GM18867 (cell line): ENCODE data around the gene IGF1.

Experiments
- ATAC-seq: cut with Tn5 transposase; IDR thresholded peaks from one replicate; pipeline ENCODE4 v1.9.1; 2021; ENCODE audit warnings: mild to moderate bottlenecking, moderate library complexity; ENCODE audit not compliant: unreplicated experiment

IGF1 gene

DNA sequence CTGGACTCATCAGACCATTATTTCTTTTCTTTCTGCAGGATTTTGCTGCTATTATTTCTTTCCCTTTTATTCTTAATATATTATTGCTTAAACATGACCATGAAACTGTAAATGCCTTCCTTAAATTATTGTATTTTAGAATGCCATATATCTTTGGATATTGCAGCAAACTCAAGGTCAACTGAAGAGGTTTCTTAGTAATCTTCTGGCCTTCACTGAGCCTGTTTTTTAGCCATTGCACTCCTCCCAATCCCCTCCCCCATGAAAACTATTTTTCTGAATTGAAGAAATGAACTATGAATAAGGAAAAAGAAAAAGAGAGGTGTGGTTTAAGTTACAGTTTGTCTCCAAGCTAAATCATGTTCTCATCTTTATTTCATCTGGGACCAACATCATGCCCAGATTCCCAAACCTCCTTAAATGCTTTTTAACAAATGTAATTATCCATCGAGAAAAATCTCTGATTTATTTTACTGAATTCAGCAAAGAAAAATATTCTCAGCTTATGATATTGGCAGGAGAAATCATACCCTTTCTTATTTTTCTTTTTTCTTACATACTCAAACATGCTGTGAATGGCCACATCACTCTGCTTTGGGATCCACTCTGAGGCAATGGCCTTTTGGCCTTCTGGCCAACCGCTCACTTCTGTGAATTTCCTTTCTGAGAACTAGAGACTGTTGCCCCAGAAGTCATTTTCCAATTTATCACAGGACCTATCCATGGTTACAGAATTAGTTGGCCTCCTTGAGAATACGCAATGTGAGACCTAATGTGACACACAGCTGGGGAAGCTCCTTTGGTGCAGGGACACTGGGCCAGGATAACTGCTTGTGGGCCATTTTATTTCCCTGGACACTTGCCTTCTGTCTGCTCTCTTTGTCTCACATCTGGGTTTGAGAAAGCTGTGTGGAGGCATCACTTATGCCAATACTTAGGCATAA lies 50.9 kb downstream of the IGF1 start:
- no peak for ATAC-seq

DNA sequence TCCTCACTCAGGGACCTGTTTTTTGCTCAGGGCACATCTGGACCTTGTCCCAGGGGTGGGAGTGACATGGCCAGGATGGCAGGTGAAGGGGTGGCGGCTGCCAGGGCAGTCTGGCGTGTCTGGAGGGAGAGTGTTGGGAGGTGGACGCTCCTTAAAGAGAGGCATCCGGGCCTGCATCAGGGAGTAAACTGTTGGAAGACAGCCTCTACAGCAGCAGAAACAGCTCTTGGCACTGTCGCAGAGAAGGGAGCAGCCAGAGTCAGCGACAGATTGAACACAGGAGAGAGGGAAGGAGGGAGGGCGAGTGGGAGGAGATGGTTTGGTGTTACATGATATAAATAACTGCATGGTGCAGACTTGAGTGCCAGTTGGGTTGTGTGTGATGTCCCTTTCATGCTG lies 52.8 kb downstream of the IGF1 start:
- no peak for ATAC-seq

DNA sequence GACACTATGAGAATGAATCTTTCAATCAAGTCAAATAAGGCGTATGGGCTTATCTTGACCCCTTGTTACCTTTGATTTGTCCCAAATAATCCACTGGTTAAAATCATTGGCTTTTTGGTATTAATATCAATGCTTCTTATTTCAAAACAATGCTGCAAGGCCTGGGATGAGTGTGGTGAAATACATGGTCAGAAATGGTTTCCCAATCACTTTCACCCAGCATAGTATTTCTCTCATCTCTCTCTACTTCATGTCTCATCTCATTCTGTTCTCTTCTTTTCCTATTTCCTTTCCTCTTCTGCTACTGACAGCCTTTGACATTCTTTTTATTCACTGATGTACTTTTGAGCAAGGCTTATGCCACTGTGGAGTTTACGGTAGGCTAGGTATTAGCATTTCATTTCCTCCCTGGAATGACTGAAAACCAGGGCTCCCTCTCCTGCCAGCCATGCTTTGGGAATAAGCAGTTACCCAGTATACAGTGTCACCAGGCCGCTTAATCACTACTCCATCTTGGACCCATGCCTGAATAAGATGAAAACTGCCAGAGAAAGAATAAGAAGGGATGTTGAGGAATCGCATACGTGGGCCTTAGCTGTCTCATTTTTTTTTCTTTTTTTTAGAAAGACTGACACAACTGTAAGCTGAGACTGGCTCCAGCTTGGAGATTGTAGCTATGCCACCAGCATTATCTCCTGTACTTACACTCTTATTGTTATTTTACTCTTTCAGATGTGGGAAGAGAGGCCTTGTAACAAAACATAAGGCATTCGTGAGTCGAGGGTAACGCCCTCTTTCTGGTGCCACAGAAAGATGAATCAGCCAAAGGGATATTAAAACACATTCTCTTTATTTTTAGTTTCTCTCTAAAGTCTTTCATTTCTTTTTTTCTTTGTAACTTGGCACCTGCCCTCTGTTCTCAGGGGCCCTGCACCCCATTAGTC lies 53.5 kb downstream of the IGF1 start:
- no peak for ATAC-seq

DNA sequence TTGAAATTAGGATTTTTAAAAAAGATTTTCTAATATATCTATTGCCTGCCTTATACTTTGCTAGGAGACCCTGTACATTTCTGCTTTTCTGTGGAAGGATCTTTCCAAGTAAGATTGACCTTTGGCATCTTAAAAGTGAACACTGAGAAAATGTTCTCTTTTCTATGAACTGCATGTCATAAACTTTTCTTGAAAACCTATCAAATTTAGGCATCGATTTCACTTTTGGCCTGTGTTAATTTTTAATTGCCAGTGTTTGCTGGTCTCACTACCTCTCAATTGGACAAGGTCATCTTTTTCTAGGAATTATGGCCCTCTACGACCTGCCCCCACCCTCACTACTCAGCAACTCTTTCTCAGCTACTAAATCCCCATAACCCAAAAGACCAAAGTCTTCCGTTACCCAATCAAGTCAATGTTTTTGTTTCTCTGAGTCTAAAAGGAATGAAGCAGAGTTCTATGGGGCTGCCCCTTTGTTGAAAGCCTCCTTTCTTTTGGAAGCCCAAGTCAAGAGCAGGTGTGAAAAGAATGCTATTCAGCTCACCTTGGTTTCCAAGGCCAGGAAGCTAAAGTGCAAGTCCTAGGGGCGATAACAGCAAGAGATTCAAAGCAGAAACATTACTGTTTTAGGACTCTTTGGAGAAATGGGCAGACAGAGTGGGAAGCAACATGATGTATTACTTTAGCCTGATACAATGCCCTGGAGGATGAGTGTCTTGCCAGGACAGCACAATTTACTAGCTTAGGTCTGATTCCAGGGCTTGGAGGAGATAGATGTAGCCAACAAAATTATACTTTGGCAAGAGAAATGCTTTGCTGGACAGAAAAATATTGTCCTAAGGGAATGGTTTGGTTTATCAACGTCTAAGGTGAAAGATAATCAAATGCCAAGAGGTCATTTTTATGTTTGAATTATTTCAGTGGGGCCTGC lies 55.0 kb downstream of the IGF1 start:
- ATAC-seq = no peak

DNA sequence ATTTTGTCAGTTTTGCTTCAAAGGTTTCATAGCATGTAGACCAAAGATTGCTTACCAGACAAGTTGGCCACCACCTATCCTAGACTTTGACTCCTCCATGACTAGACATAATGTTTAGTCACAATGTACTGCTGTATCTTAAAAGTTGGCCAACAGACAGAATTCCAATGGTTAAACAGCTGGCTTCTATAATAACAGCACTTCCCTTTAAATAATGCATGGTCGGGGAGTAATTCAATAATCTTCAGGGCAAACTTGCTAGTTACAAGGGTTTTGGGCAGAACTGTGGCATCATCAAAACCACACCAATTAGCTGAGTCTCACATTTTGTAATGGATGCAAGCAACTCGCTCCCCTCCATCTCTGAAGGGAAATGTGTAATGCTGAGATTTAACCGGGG lies 56.9 kb downstream of the IGF1 start:
- ATAC-seq = no peak

DNA sequence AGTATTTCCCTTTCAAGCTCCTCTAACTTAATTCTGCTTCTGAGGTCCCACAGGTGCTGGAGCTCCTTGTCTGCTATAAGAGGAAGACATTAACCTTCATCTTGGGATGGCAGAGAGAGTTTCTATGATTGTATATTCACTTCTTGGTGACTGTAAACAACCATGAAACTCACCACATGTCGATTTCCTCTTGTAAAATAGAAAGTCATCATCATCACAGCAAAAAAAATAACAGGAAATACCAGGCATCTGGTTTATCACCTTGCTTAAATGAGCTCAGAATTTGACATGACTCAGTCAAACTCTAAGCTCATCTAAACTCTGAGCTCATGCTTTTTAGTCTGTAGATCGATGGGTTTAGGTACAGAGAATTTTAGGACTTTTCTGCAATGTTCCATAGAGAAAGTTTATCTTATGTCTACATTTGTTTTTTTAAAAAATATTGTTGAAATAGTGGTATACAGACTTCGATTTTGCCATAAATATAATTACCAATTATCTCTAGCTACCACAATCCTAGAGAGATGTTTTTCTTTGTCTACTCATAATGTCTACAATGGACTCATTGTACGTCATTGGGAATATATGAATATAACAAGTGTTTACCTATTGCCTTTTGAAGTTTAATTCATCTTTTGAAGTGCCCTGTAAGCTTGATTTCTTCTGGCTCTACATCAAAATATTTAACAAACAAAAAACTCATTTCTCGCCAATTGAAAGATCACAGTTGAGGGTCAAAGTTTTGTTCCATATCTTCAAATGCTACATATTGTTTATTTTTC lies 58.4 kb downstream of the IGF1 start:
- peak; percentile 64 for ATAC-seq

DNA sequence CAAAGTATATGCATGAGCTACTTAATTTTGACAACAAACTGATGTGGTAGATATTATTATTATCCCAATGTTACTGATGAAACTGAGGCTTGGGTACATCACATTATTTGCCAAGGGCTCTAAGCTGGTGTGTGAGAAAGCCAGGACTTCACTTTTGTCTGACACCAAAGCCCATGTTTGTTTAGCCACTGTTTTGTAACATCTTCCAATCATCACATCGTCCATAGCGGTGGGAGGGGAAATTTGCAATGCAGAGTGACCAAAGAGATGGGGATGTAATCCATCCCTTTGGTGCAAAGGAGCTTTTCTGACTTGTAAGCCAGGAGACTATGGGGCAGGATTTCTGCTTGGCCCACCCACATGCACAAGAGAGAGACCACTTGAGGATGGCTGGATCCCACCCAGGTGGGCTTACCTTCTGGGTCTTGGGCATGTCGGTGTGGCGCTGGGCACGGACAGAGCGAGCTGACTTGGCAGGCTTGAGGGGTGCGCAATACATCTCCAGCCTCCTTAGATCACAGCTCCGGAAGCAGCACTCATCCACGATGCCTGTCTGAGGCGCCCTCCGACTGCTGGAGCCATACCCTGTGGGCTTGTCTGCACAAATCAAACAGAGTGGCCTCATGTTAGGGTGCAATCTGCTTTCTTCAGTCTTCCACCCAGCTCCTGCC lies 61.1 kb downstream of the IGF1 start:
- no peak for ATAC-seq

DNA sequence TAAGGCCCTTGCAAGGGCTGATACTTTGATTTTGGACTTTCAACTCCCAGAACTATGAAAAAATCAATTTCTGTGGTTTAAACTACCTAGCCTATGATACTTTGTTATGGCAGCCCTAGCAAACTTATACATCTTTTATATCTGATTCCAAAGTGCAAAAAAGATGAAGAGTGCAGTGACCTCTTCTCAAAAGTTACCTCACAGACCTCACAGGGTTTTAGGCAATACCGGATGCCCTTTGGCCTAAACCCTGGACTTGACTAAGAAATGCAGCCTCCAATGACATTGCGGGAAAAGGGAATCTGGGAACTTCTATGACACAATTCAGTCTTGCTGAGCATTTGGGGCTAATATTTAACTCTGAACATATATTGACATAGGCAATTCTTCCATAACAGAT lies 63.3 kb downstream of the IGF1 start:
- no peak for ATAC-seq

DNA sequence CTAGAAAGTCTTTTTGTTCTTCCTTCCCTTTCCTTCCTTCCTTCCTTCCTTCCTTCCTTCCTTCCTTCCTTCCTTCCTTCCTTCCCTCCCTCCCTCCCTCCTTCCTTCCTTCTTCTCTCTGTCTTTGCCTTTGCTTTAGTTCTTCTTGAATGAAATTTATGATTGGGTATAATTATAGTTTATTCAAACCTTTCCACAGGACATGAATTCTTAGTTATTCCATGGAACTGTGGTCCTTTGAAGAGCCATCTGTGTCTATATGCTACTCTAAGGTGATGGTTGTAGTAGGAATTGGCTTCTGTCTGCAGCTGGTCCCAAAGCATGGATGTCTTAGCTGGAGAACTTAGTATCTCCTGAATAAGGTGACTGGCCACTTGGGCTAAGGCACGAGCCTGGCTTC lies 64.8 kb downstream of the IGF1 start:
- ATAC-seq = no peak

DNA sequence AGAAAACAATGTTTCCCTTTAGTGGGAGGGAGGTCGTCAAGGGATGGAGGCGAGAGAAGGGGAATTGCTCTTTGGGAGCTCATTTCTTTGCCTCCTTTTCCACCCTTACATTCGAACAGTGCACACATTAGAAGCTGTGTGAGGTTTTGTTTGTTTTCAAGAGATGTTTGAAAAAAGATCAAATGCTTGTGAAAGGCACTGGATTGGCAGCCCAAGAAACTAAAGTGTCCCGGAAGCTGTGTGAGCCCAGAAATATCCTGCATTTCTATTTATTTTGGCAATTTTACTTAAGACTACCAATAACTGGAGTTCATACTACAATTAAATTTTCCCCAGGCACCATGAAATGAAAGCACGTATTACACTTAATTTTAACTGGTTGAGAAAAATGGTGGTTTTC lies 67.0 kb downstream of the IGF1 start:
- ATAC-seq = no peak

DNA sequence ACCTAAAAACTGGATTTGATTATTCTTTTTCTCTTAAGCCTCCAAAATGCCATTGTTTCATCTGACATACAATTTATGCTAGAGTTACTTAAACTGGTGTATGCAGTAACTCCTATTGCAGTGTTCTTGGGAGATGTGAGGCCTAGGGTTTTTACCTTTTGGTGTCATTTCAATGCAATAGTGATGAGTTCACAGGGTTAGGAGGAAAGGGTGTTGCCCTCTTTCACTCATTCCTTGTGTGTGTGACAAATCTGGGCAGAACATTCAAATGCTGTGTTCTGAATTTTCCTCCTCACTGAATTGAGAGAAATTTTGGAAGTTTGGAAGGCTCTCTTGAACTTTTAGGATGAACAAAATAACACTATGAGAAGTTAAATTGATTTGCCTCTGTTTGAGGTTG lies 69.9 kb downstream of the IGF1 start:
- ATAC-seq = no peak

DNA sequence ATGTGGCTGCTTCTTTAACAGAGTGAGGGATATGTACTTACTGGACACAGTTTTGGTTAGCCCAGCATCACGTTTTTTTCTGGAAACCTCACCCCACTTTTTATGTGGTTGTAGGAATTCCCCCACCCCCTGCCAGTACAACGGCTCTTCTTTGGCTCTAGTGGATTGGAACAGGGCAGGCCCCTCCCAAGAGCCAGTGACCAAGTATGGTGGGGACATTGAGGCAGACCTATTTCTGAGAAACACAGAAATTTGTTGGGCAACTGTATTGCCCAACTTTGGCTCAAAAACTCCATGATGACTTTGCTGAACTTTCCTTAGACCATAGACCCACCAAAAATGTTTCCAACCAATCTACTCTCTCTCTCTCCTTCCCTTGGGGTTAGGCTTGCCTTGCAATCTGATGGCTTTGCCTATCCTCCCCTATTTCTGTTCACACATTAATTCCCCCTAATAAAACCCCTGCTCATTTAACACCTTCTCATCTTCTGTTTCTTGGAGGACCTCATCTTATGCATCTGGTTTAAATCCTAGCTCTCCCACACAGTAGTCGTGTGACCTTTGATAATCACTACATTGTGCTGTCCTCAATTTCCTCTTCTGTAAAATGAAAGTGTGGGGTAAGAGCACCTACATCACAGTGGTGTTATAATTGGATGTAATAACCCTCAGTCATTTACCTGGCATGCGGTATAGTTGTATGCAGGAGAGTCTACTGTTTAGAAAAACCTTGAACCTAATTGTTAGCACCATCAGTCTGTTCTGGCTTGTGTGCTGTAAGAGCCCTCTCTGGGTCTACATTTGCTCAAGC lies 71.7 kb downstream of the IGF1 start:
- no peak for ATAC-seq

DNA sequence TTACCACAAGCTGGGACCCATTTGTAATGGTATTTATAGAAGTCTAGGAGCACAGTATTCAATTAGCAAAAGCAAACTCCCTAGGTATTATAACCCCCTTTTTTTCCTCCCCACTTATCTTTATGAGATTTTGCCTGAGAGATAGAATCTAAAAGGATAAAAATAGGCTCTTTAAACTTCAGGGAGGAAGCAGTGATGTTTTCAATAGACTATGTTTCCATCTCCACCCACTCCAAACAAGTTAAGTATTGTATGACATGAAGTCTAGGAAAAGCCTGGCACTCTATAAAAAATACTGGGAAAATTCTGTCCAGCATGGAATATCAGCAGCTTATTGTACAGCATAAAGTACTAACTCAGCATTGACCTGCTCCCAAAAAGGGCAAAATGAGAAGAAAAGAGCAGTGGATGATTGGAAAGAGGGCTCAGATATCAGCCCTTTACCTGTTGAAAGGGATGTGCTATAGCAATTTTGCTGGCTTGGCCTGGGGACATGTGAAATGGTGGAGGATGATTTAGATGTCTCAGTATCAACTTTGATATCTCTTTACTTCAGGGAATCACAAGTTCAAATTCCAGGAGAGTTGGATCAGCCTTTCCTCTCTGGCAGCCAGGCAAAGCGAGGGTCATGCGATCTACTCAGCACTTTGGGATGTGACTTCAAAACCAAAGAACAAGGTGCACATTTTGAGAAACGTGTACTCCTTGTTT lies 72.4 kb downstream of the IGF1 start:
- no peak for ATAC-seq

DNA sequence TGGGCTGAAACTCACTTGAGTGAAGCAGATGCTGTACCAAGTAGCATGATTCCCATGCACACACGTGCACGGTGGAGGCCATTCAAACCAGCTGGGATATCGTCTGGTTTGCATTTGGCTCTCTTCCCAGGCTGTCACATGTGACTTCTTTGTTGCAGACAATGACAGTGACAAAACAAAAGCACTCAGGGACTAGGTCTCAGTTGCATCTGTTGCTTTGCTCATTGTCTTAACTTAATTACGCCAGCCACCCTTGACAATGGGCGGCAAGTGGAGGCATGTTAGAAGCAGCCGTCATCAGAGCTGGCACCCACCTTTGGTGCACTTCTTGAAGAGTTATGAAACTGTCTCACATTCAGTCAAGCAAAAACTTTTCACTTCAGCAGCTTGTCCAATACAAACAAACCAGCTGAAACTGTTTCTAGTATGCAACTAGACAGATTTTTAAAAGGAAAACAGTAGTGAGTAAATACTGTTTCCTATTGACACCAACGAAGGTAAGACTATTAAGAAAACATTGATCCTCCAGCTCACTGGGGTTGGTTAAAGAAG lies 74.3 kb downstream of the IGF1 start:
- ATAC-seq = peak; percentile 88

DNA sequence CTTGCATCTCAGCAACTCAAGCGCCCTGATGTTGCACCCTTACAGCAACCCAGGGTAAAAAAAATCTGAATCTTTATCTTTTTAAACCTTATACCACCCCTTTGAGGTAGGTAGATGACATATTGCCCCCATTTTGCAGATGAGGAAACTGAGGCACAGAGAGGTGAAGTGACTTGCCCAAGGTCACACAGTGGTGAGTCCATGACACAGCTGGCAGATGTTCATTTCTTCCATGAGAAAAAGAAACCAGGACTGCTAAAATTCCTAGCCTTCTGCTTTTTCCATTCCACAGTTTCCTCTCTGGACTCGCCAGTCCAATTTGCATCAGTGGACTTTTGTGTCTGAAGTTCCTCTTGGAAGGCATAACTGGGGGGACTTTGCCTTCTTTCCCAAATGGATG lies 79.3 kb downstream of the IGF1 start:
- no peak for ATAC-seq

DNA sequence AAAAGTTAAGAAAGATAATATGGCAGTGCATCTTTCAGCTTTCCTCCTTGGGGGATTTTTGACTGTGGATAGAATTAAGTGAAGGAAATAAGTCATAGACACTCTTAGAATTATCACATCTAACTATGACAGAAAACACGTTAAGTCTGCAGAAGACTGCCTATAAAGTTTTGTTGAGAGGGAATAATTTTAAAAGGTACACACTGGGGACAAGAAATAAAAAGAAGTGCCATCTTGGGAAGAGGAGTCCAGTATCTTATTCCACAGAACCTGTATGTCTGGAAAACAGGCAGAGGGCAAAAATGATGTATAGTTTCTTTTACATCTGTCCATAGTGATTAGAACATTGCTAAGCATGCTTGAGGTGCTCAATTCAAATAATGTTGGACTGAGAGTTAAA lies 80.7 kb downstream of the IGF1 start:
- no peak for ATAC-seq

DNA sequence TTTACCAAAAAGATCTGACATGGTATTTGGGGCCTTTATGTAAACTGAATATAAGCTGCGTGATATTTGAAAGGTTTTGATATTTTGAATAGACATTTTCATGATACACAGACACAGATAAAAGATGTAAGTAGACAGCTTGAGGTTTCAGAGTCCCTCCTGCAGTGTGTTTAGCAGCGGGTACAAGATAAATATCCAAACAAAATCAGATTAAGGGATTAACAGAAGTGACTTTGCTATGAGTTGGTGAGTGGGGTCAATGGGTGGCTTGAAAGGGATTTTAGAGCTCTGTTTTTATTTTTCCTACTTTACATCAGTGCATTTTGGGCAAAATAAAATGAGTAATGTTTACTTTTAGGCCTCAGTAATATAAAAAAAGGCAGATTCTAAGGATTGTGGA lies 84.1 kb downstream of the IGF1 start:
- ATAC-seq = no peak

DNA sequence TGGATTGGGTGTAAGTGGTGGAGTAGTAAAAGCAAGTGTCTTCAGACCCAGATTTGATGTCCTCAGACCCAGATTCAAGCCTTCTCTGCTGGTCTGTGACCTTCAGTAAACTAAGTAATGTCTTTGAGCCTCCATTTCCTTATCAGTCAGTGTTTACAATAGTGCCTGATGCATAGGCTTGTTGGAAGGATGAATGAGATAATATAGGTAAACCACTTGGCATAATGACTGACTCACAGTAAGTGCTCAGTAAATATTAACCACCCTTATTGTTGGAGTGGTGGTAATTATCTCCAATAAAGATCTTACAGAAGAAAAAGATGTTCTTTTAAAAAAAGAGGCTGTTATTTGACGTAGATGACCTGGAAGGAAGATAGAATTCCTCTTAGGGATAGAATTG lies 86.2 kb downstream of the IGF1 start:
- ATAC-seq = no peak
